ENCODE results near the gene CRX.
"Not testable (repeated sequence)": the region's sequence is repeated elsewhere in the genome, so short reads cannot be mapped to it uniquely, and the experiment has no call there.

Gene CRX

GRCh38 chr19:47858646-47859285 is 37.0 kb downstream of the CRX start, which contains the start of gene TPRX2:
Gene TPRX2, plus strand, starts transcription at chr19:47859235. Its CDS starts 12 bp downstream, at chr19:47859247.
- not testable (repeated sequence) for H3K4me3 ChIP-seq (ENCODE audit: low read depth, low read length)

DNA sequence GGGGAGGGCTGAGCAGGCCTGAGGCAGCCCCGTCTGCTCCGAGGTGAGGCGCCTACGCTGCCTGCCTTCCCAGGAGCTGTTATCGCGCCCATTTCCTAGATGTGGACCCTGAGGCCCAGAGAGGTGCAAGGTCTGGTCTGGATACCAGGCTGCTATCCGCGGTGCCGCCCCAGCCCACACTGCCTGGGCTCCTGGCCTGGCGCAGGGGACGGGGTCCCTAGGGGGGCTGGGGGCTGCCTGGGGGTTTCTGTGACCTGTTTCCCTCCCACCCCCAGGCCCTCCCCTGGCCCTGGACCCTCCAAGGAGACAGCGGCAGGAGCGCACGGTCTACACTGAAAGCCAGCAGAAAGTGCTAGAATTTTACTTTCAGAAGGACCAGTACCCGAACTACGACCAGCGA is 38.1 kb downstream of the CRX start:
- not testable (repeated sequence) for H3K4me3 ChIP-seq (ENCODE audit: low read depth, low read length)

GRCh38 chr19:47860602-47861297 is 39.0 kb downstream of the CRX start:
- H3K4me3 ChIP-seq (ENCODE audit: low read depth, low read length) = no peak overlapping the region

GRCh38 chr19:47861630-47862029 is 39.9 kb downstream of the CRX start:
- H3K4me3 ChIP-seq (ENCODE audit: low read depth, low read length) = no peak overlapping the region

- H3K4me3 ChIP-seq (ENCODE audit: low read depth, low read length) = no peak overlapping the region
Observed at GRCh38 chr19:47863514-47863936, 41.8 kb downstream of the CRX start.

DNA sequence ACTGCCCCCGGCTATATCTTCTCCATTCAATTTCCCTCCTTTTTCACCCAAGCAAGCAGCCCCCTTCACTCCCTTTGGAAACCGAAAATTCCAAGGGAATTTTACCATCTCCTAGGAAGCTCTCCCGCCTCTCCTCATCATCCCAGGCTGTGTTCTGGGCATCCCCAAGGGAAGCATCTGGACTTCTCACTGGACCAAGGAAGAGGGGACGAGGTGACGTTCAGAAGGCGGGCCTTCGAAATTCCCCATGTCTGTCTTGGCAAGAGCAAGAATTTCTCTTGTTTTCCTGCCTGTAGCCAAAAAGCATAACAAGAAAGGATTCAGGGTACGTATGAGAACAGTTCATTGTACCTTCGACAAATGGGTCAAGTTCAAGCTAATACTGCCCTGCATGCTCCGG is 43.4 kb downstream of the CRX start:
- no peak overlapping the region for H3K4me3 ChIP-seq (ENCODE audit: low read depth, low read length)

- H3K4me3 ChIP-seq (ENCODE audit: low read depth, low read length) = no peak overlapping the region
Observed at GRCh38 chr19:47878906-47879305, 57.2 kb downstream of the CRX start.

DNA sequence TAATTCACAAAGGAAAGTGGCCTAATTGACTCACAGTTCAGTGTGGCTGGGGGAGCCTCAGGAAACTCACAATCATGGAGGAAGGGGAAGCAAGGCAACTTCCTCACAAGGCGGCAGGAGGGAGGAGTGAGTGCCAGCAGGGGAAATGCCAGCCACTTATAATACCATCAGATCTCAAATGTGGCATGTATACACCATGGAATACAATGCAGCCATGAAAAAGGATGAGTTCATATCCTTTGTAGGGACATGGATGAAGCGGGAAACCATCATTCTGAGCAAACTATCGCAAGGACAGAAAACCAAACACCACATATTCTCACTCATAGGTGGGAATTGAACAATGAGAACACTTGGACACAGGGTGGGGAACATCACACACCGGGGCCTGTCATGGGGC is 57.6 kb downstream of the CRX start:
- H3K4me3 ChIP-seq (ENCODE audit: low read depth, low read length) = not testable (repeated sequence)

DNA sequence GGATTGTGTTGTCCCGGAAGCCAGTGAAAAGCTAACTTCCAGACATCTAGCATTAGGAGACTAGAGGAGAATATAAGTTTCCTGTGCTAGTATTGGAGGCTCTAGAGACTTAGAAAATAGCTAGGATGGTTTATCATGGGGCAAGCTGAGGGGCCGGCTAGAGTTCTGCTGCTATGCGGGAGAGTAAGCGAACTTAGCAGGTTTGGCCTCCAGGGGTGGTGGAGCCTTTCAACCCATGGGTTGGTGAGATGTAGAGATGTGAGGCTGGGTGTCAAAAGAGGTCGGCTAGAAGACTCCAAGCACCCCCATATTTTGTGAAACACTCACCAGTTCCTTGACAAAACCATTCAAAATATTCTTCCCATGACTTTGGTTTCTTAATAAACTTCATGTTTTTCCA is 60.0 kb downstream of the CRX start:
- no peak overlapping the region for H3K4me3 ChIP-seq (ENCODE audit: low read depth, low read length)

DNA sequence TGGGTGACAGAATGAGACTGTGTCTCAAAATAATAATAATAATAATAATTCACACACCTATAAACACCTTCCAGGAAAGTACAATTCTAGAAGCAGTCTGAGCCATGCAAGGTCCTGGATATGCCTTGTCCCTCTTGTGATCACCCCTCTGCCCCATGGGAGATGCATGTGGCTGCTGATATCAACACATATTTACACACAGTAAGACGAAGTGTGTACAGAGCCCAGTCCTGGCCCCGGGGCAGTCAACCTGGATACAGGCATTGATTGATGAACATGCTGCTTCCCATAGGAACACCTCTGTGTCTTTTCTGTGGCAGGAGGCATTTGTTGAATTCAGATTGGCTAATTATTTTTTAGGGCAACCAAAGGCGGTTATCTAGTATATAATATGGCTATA is 61.2 kb downstream of the CRX start:
- H3K4me3 ChIP-seq (ENCODE audit: low read depth, low read length) = no peak overlapping the region

- H3K4me3 ChIP-seq (ENCODE audit: low read depth, low read length) = no peak overlapping the region
Observed at GRCh38 chr19:47885067-47885463, 63.3 kb downstream of the CRX start.

GRCh38 chr19:47886010-47886559 is 64.3 kb downstream of the CRX start, which contains the start of gene SULT2A1:
Gene SULT2A1, minus strand, starts transcription at chr19:47886315. Its CDS starts 58 bp downstream, at chr19:47886257.
- H3K4me3 ChIP-seq (ENCODE audit: low read depth, low read length) = no peak within 1 kb of the TSS

- H3K4me3 ChIP-seq (ENCODE audit: low read depth, low read length) = no peak overlapping the region
Observed at GRCh38 chr19:47890865-47891621, 69.3 kb downstream of the CRX start.

GRCh38 chr19:47891622-47891922 is 69.8 kb downstream of the CRX start:
- H3K4me3 ChIP-seq (ENCODE audit: low read depth, low read length) = no peak overlapping the region

GRCh38 chr19:47891923-47892666 is 70.4 kb downstream of the CRX start:
- no peak overlapping the region for H3K4me3 ChIP-seq (ENCODE audit: low read depth, low read length)
